DND-41 (cell line): ENCODE data around the gene PTPRD.

Experiments used
- ATAC-seq: fragments of 200-7000 bp; cut with Tn5 transposase; 3 replicates; pipeline ENCODE4 v1.9.1; 2021; ENCODE audit warnings: low read depth; ENCODE audit not compliant: insufficient read depth
- DNase-seq: peaks from one replicate; pipeline ENCODE4 v3.0.0-alpha.2; 2020
- H2AFZ ChIP-seq: 2 replicates; pipeline ENCODE4 v1.6.0; 2012; ENCODE audit warnings: low read depth, low read length
- H3K27ac ChIP-seq: 2 replicates; pipeline ENCODE4 v1.5.1; 2012; ENCODE audit warnings: low read length, inconsistent platforms
- H3K27me3 ChIP-seq: fragments of 200-600 bp; sonication (generic); 2 replicates; pipeline ENCODE4 v1.6.0; 2012; ENCODE audit warnings: low read length, mild to moderate bottlenecking, inconsistent platforms; ENCODE audit not compliant: insufficient read depth, poor library complexity
- H3K36me3 ChIP-seq: 2 replicates; pipeline ENCODE4 v1.5.1; 2012; ENCODE audit warnings: low read length, inconsistent platforms; ENCODE audit not compliant: insufficient read depth
- H3K4me1 ChIP-seq: 2 replicates; pipeline ENCODE4 v1.5.1; 2012; ENCODE audit warnings: mild to moderate bottlenecking, low read length; ENCODE audit not compliant: insufficient read depth
- H3K4me2 ChIP-seq: 2 replicates; pipeline ENCODE4 v1.6.0; 2012; ENCODE audit warnings: mild to moderate bottlenecking, moderate library complexity, low read length, inconsistent platforms; ENCODE audit not compliant: insufficient read depth
- H3K4me3 ChIP-seq, 2 experiments: fragments of 200-600 bp in 1 of 2; shearing (Covaris generic) in 1 of 2; 2 replicates each; pipeline ENCODE4 v1.5.1; 2012 to 2016; ENCODE audit warnings: inconsistent platforms in 2 of 2, low read length in 2 of 2, mild to moderate bottlenecking in 2 of 2, low read depth in 1 of 2, moderate library complexity in 1 of 2
- H3K79me2 ChIP-seq: 2 replicates; pipeline ENCODE4 v1.6.0; 2012; ENCODE audit warnings: low read length, inconsistent platforms; ENCODE audit not compliant: insufficient read depth
- H3K9ac ChIP-seq: 2 replicates; pipeline ENCODE4 v1.6.0; 2012; ENCODE audit warnings: low read depth, mild to moderate bottlenecking, inconsistent platforms, low read length, moderate library complexity
- H3K9me3 ChIP-seq: 2 replicates; pipeline ENCODE4 v1.5.1; 2012; ENCODE audit warnings: low read length, moderate library complexity, mild to moderate bottlenecking, inconsistent platforms; ENCODE audit not compliant: insufficient read depth, severe bottlenecking
- H4K20me1 ChIP-seq: 2 replicates; pipeline ENCODE4 v1.6.0; 2012; ENCODE audit warnings: low read length; ENCODE audit not compliant: insufficient read depth
- EZH2 ChIP-seq: IDR thresholded peaks from 3 replicates; pipeline ENCODE4 v1.6.1; 2012; ENCODE audit warnings: borderline replicate concordance, low read depth, mild to moderate bottlenecking, moderate library complexity, low read length, inconsistent platforms; ENCODE audit not compliant: severe bottlenecking
- TF ChIP-seq, protein P1 (sequence below): IDR thresholded peaks from 2 replicates; pipeline ENCODE4 v1.5.1; 2012; ENCODE audit warnings: borderline replicate concordance, low read length, moderate library complexity, mild to moderate bottlenecking; ENCODE audit not compliant: poor library complexity, severe bottlenecking; ENCODE audit errors: extremely low read depth

Gene PTPRD

DNA sequence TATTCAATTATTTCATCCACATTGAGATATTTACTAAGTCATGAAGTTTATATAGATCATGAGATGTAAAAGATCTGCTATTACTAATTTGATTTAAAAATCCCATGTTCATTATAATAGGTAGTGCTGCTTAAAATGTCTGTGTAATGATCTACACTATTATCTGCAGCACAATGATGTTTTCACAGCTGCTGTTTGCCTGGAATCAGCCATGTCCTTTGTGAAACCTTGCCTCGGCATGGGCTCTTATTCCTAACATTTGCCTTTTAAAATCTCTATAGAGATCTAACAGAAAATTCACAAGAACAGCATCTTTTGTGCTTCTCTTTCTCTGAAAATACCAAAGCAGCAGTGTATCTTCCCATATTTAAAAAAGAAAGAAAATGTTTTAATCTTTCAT, 444.6 kb downstream of the PTPRD start:
- TF ChIP-seq, protein P1, sequence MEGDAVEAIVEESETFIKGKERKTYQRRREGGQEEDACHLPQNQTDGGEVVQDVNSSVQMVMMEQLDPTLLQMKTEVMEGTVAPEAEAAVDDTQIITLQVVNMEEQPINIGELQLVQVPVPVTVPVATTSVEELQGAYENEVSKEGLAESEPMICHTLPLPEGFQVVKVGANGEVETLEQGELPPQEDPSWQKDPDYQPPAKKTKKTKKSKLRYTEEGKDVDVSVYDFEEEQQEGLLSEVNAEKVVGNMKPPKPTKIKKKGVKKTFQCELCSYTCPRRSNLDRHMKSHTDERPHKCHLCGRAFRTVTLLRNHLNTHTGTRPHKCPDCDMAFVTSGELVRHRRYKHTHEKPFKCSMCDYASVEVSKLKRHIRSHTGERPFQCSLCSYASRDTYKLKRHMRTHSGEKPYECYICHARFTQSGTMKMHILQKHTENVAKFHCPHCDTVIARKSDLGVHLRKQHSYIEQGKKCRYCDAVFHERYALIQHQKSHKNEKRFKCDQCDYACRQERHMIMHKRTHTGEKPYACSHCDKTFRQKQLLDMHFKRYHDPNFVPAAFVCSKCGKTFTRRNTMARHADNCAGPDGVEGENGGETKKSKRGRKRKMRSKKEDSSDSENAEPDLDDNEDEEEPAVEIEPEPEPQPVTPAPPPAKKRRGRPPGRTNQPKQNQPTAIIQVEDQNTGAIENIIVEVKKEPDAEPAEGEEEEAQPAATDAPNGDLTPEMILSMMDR = no peak
- no peak for TF ChIP-seq EZH2
- H3K9me3 ChIP-seq = no peaks in the 10 kb centered on the region
- H3K36me3 ChIP-seq = no peaks in the 10 kb centered on the region
- H3K79me2 ChIP-seq = no peaks in the 10 kb centered on the region
- H3K4me3 ChIP-seq = no peak overlapping the region
- H3K4me2 ChIP-seq = no peak overlapping the region
- no peaks in the 10 kb centered on the region for H4K20me1 ChIP-seq
- H3K27me3 ChIP-seq = no peaks in the 10 kb centered on the region
- H2AFZ ChIP-seq = no peak overlapping the region
- H3K9ac ChIP-seq = no peak overlapping the region
- no peak for DNase-seq
- no peak overlapping the region for H3K27ac ChIP-seq
- no peaks in the 10 kb centered on the region for H3K4me1 ChIP-seq
- no peak for ATAC-seq

DNA sequence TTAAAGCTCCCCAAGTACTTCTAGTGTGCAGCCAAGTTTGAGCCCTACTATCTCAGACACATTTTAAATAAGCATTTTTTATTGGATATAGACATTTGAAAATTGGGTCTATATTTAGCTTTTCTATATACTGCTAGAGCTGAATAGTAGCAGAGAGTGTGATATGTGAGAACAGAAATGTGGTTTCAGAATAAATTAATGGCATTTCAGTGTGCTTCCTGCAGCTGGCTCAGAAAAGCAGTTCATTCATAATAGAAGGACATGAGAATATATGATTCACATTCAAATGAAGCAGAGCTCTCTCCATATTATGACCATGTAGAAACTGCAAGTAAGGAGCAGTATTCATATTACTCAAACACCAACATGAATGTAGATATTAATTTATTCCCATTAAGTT, 464.0 kb downstream of the PTPRD start:
- no peak for TF ChIP-seq EZH2
- TF ChIP-seq, protein P1 = no peak
- Histone ChIP-seq H3K4me1 (no peaks in the 10 kb centered on the region), H3K36me3 (no peaks in the 10 kb centered on the region), H3K4me3 (no peak overlapping the region), H3K27me3 (no peaks in the 10 kb centered on the region), H3K9ac (no peak overlapping the region), H3K79me2 (no peaks in the 10 kb centered on the region), H2AFZ (no peak overlapping the region), H3K4me2 (no peak overlapping the region), H3K9me3 (no peaks in the 10 kb centered on the region), H4K20me1 (no peaks in the 10 kb centered on the region), H3K27ac (no peak overlapping the region)
- DNase-seq (no peak), ATAC-seq (no peak)

DNA sequence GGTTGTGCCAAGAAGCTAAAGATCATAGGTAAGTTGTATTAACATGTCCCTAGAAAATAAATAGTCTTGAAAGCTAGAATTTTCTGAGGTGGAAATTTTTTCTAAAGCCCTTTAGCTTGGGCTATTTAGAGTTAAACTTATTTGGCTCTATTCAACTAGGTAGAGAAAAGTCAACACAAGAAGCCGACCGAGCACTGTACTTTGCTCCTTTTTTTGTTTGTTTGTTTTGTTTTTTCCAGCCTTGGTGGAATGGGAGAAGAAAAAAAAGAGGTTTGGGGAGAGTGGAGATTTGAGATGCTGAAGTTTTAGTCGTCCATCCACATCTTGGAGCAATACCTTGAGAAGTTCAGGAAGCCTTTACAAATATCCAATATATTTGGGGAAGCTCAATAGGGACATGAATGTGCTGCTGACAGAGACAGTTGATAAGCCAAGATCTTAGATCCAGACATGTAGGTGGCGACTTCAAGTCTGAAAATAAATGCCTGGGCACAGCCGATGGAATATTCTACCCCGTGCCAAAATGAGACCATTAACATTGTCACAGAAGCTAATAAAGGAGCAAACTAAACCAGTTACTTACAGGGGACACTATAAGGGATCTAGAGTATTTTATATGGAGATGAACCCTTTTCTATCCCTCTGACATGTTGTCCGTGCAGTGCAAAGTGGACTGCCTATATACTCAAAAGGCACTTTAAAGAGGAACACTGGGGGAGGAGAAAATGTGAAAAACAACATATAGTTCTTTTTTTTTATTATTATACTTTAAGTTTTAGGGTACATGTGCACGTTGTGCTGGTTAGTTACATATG, 466.1 kb downstream of the PTPRD start:
- DNase-seq (no peak), ATAC-seq (no peak)
- Histone ChIP-seq H3K4me1 (no peaks in the 10 kb centered on the region), H3K27ac (no peak overlapping the region), H3K36me3 (no peaks in the 10 kb centered on the region), H3K9ac (no peak overlapping the region), H4K20me1 (no peaks in the 10 kb centered on the region), H3K27me3 (no peaks in the 10 kb centered on the region), H3K4me3 (no peak overlapping the region), H3K79me2 (no peaks in the 10 kb centered on the region), H3K9me3 (no peaks in the 10 kb centered on the region), H2AFZ (no peak overlapping the region), H3K4me2 (no peak overlapping the region)
- TF ChIP-seq, protein P1 = no peak
- TF ChIP-seq EZH2 = no peak
